SJSA1 (cell line): Measurements from ENCODE around the gene QSER1. TPM values are rescaled to one million over a fixed set of nuclear protein-coding genes. Genes with fewer than 3 reads are reported as not detected.
"Not testable (repeated sequence)": the region's sequence is repeated elsewhere in the genome, so short reads cannot be mapped to it uniquely, and the experiment has no call there.

Experiments used
- DNase-seq, 2 experiments: peaks; one replicate each; pipeline ENCODE4 v3.0.0-alpha.2; 2015 to 2020; ENCODE audit warnings: low spot score in 2 of 2, low read depth in 1 of 2
- H3K27ac ChIP-seq: fragments of 250-450 bp; sonication (Bioruptor Pico); 2 replicates; pipeline ENCODE4 v1.5.1; 2020; ENCODE audit warnings: mild to moderate bottlenecking, moderate library complexity
- H3K27me3 ChIP-seq: fragments of 250-450 bp; sonication (Bioruptor Pico); replicated peaks from 2 replicates; pipeline ENCODE4 v1.5.1; 2020; ENCODE audit warnings: mild to moderate bottlenecking, moderate library complexity
- H3K36me3 ChIP-seq: fragments of 250-450 bp; sonication (Bioruptor Pico); 2 replicates; pipeline ENCODE4 v1.5.1; 2020; ENCODE audit warnings: mild to moderate bottlenecking
- H3K4me1 ChIP-seq: fragments of 250-450 bp; sonication (Bioruptor Pico); replicated peaks from 2 replicates; pipeline ENCODE4 v1.6.1; 2021; ENCODE audit warnings: mild to moderate bottlenecking
- H3K4me3 ChIP-seq: fragments of 250-450 bp; sonication (Bioruptor Pico); 2 replicates; pipeline ENCODE4 v1.5.1; 2020; ENCODE audit warnings: mild to moderate bottlenecking
- H3K9me3 ChIP-seq: fragments of 250-450 bp; sonication (Bioruptor Pico); replicated peaks from 2 replicates; pipeline ENCODE4 v1.5.1; 2020; ENCODE audit warnings: mild to moderate bottlenecking
- total RNA-seq: library from RNA; depleted of rRNA; stranded (reverse); fragments of >200 nt; shearing (Covaris generic); gene quantifications from 2 replicates; pipeline ENCODE4 v1.2.3, GENCODE V29; 2014; rRNA removed

QSER1 gene
- total RNA-seq, 1 experiment from 2014 or later = 24.9 TPM

- peaks cover 28% of the 10 kb centered on the region for H3K4me1 ChIP-seq
- not testable (repeated sequence) for H3K9me3 ChIP-seq, H3K4me3 ChIP-seq, H3K27me3 ChIP-seq
- H3K27ac ChIP-seq = peak overlapping the region; percentile 63
- peak; percentile 52 to 58 for DNase-seq
- H3K36me3 ChIP-seq = peaks cover 28% of the 10 kb centered on the region
These were observed 136.6 kb downstream of the QSER1 start for GRCh38 chr11:33029218-33029617.

Other genes with a start within 250 kb of the QSER1 start
- not detected in 2 replicates for gene CCDC73, start 98.1 kb upstream of the QSER1 start, total RNA-seq
- 0.16 TPM in 1 of 2 replicates, not detected in the other for gene PRRG4, start 62.9 kb upstream of the QSER1 start, total RNA-seq
- gene DEPDC7, start 123.1 kb downstream of the QSER1 start, total RNA-seq = 15.0 and 22.5 TPM in 2 replicates
- 24.5 and 26.4 TPM in 2 replicates for gene TCP11L1, start 146.8 kb downstream of the QSER1 start, total RNA-seq